Muscle of leg (tissue), 11 donors: ENCODE data around the gene XAF1. TPM values are rescaled to one million over a fixed set of nuclear protein-coding genes. Genes with fewer than 3 reads are reported as not detected.
"Not testable (repeated sequence)": the region's sequence is repeated elsewhere in the genome, so short reads cannot be mapped to it uniquely, and the experiment has no call there.

ENCODE experiments used
- DNase-seq: peaks from one replicate; pipeline ENCODE4 v3.0.0; 2013
- H3K27ac ChIP-seq: one replicate; pipeline ENCODE4 v1.5.1; 2013; ENCODE audit warnings: mild to moderate bottlenecking, low read length, control low read depth
- H3K27me3 ChIP-seq: one replicate; pipeline ENCODE4 v1.6.1; 2013; ENCODE audit warnings: low read length; ENCODE audit not compliant: control insufficient read depth, insufficient read depth
- H3K36me3 ChIP-seq: one replicate; pipeline ENCODE4 v1.6.1; 2013; ENCODE audit warnings: low read length; ENCODE audit not compliant: control insufficient read depth, insufficient read depth
- H3K4me1 ChIP-seq: one replicate; pipeline ENCODE4 v1.6.1; 2013; ENCODE audit warnings: low read length; ENCODE audit not compliant: control insufficient read depth, insufficient read depth
- H3K4me3 ChIP-seq: one replicate; pipeline ENCODE4 v1.5.1; 2013; ENCODE audit warnings: low read length, control low read depth
- H3K9me3 ChIP-seq: replicated peaks from 2 replicates; pipeline ENCODE4 v1.6.1; 2013; ENCODE audit warnings: low read depth, low read length; ENCODE audit not compliant: control insufficient read depth
- WGBS: methylation state at CpG from one replicate; pipeline ENCODE4 v1.1.5; 2013; ENCODE audit warnings: missing lambda C conversion rate; ENCODE audit not compliant: insufficient coverage; 5-methylcytosine and 5-hydroxymethylcytosine counted together
- polyA plus RNA-seq, 8 donors: library from polyadenylated mRNA; unstranded; fragments of 120-200 nt; gene quantifications; one replicate each; pipeline versions ENCODE4 v1.2.1 to v1.2.3, GENCODE V29; 2013; ENCODE audit warnings: inconsistent platforms in 1 of 8, low replicate concordance in 1 of 8; ENCODE audit not compliant: insufficient read length in 8 of 8, insufficient read depth in 1 of 8
- total RNA-seq: library from RNA; stranded (reverse); fragments of 120-200 nt; gene quantifications from one replicate; pipeline ENCODE4 v1.2.4, GENCODE V29; 2013

XAF1 gene
- total and polyA plus RNA-seq, 9 donors = 4.5 to 15.9 (median 8.2) TPM

- Histone ChIP-seq H3K27ac (no peak overlapping the region), H3K9me3 (no peaks in the 10 kb centered on the region), H3K36me3 (no peaks in the 10 kb centered on the region), H3K4me3 (no peak overlapping the region), H3K27me3 (peaks cover 6% of the 10 kb centered on the region), H3K4me1 (no peaks in the 10 kb centered on the region)
- no CpG with 5 or more reads among the region's 2 CpGs for WGBS
- DNase-seq = no peak
Observed at GRCh38 chr17:6796887-6797490, 41.1 kb downstream of the XAF1 start.

GRCh38 chr17:6797718-6798351 lies 42.0 kb downstream of the XAF1 start:
- H3K9me3 ChIP-seq = no peaks in the 10 kb centered on the region
- peaks cover 6% of the 10 kb centered on the region for H3K27me3 ChIP-seq
- 70% methylated on average over 6 of the region's 8 CpGs for WGBS
- no peak for DNase-seq
- no peak overlapping the region for H3K4me3 ChIP-seq
- no peaks in the 10 kb centered on the region for H3K4me1 ChIP-seq
- H3K36me3 ChIP-seq = no peaks in the 10 kb centered on the region
- no peak overlapping the region for H3K27ac ChIP-seq

- no peaks in the 10 kb centered on the region for H3K9me3 ChIP-seq
- DNase-seq = no peak
- H3K27ac ChIP-seq = no peak overlapping the region
- 89% methylated on average over 4 of the region's 6 CpGs for WGBS
- no peak overlapping the region for H3K4me3 ChIP-seq
- H3K4me1 ChIP-seq = no peaks in the 10 kb centered on the region
- H3K36me3 ChIP-seq = no peaks in the 10 kb centered on the region
- H3K27me3 ChIP-seq = peaks cover 6% of the 10 kb centered on the region
Observed at GRCh38 chr17:6799738-6800137, 43.9 kb downstream of the XAF1 start.

GRCh38 chr17:6800422-6801027 lies 44.7 kb downstream of the XAF1 start:
- Histone ChIP-seq H3K4me3 (no peak overlapping the region), H3K4me1 (no peaks in the 10 kb centered on the region), H3K36me3 (no peaks in the 10 kb centered on the region), H3K27ac (no peak overlapping the region), H3K9me3 (no peaks in the 10 kb centered on the region), H3K27me3 (peaks cover 6% of the 10 kb centered on the region)
- 85% methylated on average over 7 of the region's 13 CpGs for WGBS
- no peak for DNase-seq

- no peaks in the 10 kb centered on the region for H3K36me3 ChIP-seq
- no peaks in the 10 kb centered on the region for H3K4me1 ChIP-seq
- WGBS = 67% methylated on average over 1 of the region's 9 CpGs
- H3K27me3 ChIP-seq = no peaks in the 10 kb centered on the region
- no peak for DNase-seq
- peaks cover 2% of the 10 kb centered on the region for H3K9me3 ChIP-seq
- H3K27ac ChIP-seq = no peak overlapping the region
- H3K4me3 ChIP-seq = no peak overlapping the region
Observed at GRCh38 chr17:6811510-6811909, 55.7 kb downstream of the XAF1 start.

- 58% methylated on average over 6 of the region's 9 CpGs for WGBS
Observed at GRCh38 chr17:6812295-6812694, 56.4 kb downstream of the XAF1 start.

GRCh38 chr17:6815775-6816174 lies 59.9 kb downstream of the XAF1 start:
- Histone ChIP-seq H3K9me3 (no peaks in the 10 kb centered on the region), H3K27ac (no peak overlapping the region), H3K27me3 (no peaks in the 10 kb centered on the region), H3K4me1 (no peaks in the 10 kb centered on the region), H3K36me3 (no peaks in the 10 kb centered on the region), H3K4me3 (no peak overlapping the region)
- DNase-seq = no peak
- WGBS = 84% methylated on average over 7 of the region's 10 CpGs

More at GRCh38 chr17:6812295-6812694, 56.4 kb downstream of the XAF1 start:
- H3K9me3 ChIP-seq = peaks cover 2% of the 10 kb centered on the region
- H3K27me3 ChIP-seq = no peaks in the 10 kb centered on the region
- DNase-seq = no peak
- no peak overlapping the region for H3K4me3 ChIP-seq
- H3K36me3 ChIP-seq = no peaks in the 10 kb centered on the region
- H3K4me1 ChIP-seq = no peaks in the 10 kb centered on the region
- no peak overlapping the region for H3K27ac ChIP-seq

- not testable (repeated sequence) for H3K9me3 ChIP-seq, H3K36me3 ChIP-seq, H3K27ac ChIP-seq, H3K27me3 ChIP-seq, DNase-seq, H3K4me1 ChIP-seq, H3K4me3 ChIP-seq
- no CpG with 5 or more reads among the region's 3 CpGs for WGBS
Observed at GRCh38 chr17:6816368-6816767, 60.5 kb downstream of the XAF1 start.

GRCh38 chr17:6818938-6819337 lies 63.1 kb downstream of the XAF1 start:
- H3K9me3 ChIP-seq = no peaks in the 10 kb centered on the region
- no CpG with 5 or more reads among the region's 3 CpGs for WGBS
- no peaks in the 10 kb centered on the region for H3K4me1 ChIP-seq
- no peak for DNase-seq
- no peak overlapping the region for H3K4me3 ChIP-seq
- H3K36me3 ChIP-seq = no peaks in the 10 kb centered on the region
- H3K27me3 ChIP-seq = no peaks in the 10 kb centered on the region
- H3K27ac ChIP-seq = no peak overlapping the region

- Histone ChIP-seq H3K27ac (no peak overlapping the region), H3K4me1 (no peaks in the 10 kb centered on the region), H3K9me3 (no peaks in the 10 kb centered on the region), H3K27me3 (no peaks in the 10 kb centered on the region), H3K36me3 (no peaks in the 10 kb centered on the region), H3K4me3 (no peak overlapping the region)
- DNase-seq = no peak
Observed at GRCh38 chr17:6823011-6823442, 67.2 kb downstream of the XAF1 start.
